Hindlimb muscle (tissue), 1 donor: Measurements from ENCODE around the gene KLHDC10. TPM values are rescaled to one million over a fixed set of nuclear protein-coding genes. Genes with fewer than 3 reads are reported as not detected.
A peak's percentile ranks its signal among the peaks of the same experiment; 100 is the strongest.
"Not testable (repeated sequence)": the region's sequence is repeated elsewhere in the genome, so short reads cannot be mapped to it uniquely, and the experiment has no call there.

Experiments used
- DNase-seq: peaks from one replicate; pipeline ENCODE4 v3.0.0-alpha.2; 2013
- polyA plus RNA-seq: library from polyadenylated mRNA; unstranded; fragments of 120-200 nt; gene quantifications from one replicate; pipeline ENCODE4 v1.2.1, GENCODE V29; 2013; ENCODE audit not compliant: insufficient read length

The KLHDC10 gene
- polyA plus RNA-seq, 1 donor = 43.9 TPM

DNA sequence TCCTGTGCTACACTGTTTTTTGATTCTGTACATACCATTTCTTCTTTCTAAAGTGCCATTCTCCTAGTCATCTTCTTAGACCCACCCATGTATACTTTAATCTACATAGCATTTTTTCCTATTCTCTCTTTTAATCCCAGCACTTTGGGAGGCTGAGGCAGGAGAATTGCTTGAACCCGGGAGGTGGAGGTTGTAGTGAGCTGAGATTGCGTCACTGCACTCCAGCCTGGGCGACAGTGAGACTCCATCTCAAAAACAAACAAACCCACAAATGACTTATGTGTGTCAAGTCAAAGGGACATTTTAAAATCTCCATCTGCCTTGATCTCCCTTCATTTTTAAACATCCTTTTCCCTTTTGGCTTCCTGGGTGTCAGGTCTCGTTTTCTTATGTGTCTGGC lies 13.2 kb downstream of the KLHDC10 start:
- not testable (repeated sequence) for DNase-seq

DNA sequence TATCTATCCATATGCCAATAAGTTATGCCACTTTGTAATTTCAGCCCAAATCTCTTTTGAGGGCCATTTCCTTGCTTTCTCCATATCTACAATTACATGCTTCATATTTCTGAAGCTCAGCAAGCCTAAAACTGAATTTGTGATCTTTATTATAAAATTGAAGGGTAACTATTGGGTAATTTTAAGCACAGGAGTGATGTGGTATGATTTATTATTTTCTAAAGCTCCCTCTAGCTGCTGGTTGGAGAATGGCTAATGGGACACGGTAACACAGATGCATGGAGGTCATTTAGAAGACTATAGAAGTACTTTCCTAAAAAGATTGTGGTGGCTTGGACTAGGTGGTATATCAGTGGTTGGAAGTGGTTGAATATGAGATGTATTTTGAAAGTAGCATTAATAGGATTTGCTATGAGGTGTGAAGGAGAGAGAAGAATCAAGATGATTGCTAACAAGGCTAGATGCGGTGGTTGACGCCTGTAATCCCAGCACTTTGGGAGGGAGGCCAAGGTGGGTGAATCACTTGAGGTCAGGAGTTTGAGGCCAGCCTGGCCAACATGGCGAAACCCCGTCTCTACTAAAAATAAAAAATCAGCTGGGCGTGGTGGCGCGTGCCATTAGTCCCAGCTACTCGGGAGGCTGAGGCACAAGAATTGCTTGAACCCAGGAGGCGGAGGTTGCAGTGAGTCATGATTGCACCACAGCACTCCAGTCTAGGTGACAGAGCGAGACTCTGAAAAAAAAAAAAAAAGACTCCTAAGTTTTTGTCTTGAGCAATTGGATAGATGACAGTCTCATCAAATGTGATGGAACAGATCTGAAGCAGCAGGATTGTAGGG lies 13.9 kb downstream of the KLHDC10 start:
- no peak for DNase-seq

DNA sequence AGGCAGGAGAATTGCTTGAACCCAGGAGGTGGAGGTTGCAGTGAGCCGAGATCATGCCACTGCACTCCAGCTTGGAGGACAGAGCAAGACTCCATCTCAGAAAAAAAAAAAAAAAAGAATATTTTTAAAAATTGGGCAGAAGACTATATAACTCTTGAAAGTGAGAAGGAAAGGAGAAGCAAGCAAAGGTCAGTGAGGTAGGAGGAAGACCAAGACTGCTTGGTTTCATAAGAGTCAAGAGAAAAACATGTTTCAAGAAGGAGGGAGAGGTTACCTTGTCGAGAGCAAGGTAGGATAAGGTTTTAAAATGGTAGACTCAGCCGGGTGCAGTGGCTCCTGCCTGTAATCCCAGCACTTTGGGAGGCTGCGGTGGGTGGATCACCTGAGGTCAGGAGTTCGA lies 14.9 kb downstream of the KLHDC10 start:
- not testable (repeated sequence) for DNase-seq

DNA sequence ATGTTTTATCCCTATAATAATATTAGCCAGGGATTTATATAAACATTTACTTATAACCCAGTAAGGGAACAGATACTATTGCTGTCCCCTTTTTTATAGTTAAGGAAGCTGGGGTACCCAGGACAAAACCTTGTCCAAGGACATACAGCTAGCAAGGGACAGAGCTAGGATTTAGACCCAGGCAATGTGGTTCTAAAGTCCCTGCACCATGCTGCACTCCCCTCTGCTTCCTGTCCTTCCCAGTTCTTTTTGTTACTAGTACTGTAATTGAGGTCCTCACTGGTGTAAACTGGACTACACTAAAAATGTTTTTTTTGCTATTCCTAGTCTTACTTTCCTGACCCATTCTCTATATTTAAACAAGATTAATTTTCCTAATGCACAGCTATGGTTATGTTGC lies 16.6 kb downstream of the KLHDC10 start:
- no peak for DNase-seq

DNA sequence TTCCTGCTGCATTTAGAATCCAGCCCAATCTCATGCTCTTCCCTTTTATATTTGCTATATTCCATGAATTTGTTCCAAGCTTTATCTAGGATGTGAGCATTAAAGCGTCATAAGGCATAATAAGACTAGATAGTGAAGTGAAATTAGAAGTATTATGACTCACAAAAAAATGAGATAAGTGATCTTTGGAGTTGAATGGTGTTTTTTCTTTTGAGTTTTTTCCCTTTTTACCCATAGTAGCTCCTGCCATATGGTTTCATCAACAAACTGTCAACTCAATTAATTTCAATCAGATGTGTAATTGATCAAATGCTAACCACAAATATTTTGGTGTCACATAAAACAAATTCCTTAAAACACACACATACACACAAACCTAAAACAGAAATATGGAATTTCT lies 17.0 kb downstream of the KLHDC10 start:
- no peak for DNase-seq

DNA sequence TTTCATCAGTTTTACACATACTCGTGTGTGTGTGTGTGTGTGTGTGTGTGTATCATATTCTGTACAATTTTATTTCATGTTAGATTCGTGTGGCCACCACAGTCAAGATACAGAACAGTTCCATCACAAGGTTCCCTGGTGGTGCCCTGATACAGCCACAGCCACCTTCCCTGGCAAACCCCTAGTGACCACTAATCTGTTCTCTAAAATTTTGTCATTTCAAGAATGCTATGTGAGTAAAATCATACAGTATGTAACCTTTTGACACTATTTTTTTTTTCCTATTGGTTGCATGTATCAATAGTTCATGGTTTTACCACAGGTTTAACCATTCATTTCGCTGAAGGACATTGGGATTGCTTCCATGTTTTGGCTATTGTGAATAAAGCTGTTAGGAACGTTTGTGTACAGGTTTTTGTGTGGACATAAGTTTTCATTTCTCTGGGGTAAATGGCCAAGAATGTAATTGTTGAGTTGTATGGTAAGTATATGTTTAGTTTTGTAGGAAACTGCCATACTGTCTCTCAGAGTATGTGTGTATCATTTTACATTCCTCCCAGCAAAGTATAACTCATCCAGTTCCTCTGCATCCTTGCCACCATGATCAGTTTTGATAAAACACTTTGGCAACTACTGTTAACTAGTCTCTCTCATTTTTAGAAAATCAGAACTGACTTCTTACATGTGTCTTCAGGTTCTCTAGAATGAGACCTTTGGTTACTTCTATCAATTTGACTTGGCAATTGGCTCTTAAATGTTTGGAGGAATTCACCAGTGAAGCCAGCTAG lies 20.6 kb downstream of the KLHDC10 start:
- no peak for DNase-seq

DNA sequence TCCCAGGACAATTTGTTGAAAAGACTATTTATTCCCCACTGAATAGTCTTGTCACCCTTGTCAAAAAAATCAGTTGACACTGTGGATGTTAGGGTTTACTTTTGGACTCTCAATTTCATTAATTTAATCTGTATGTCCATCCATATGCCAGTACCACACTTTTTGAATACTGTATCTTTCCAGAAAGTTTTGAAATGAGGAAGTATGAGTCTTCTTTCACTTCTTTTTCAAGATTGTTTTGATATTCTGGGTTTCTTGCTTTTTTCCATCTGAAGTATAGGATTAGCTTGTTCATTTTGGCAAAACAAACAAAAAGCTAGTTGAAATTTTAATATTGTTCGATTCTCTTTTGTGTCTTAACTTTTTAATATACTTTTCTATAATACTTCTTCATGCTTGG lies 21.7 kb downstream of the KLHDC10 start:
- no peak for DNase-seq

DNA sequence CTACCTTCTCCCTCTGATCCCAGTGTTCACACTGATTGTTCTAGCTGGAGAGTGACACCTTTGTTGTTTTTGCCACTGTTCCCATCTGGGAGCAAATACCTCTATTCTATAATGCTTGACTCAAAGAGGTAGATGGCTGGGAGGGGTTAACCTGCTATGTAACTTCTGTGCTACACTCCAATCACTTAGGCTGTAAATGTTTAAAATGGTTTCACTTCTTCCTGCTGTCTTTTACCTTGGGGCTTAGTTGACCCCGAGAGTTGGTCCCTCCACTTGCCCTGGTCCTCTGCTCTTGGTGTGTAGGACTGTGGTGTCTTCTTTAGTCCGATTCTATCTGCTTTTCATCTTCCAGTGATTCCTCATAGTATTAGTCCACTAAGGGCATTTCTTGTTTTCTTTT lies 22.3 kb downstream of the KLHDC10 start:
- no peak for DNase-seq

DNA sequence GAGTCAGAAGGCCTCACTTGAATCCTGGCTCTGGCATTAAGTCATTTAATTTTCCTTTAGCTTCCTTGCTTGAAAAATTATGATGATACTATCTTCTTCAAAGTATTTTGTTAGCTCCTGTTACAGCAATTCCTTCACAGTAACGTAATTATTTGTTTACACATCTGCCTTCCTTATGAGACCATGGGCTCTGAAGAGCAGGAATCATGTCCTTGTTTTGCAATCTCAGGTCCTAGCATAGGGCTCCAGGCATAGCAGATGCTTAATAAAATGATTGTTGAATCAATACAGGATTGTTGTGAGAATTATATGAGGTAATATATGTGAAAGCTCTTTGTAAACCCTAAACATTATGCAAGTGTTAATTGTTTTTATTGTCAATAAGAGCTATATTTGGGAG lies 25.5 kb downstream of the KLHDC10 start:
- no peak for DNase-seq

DNA sequence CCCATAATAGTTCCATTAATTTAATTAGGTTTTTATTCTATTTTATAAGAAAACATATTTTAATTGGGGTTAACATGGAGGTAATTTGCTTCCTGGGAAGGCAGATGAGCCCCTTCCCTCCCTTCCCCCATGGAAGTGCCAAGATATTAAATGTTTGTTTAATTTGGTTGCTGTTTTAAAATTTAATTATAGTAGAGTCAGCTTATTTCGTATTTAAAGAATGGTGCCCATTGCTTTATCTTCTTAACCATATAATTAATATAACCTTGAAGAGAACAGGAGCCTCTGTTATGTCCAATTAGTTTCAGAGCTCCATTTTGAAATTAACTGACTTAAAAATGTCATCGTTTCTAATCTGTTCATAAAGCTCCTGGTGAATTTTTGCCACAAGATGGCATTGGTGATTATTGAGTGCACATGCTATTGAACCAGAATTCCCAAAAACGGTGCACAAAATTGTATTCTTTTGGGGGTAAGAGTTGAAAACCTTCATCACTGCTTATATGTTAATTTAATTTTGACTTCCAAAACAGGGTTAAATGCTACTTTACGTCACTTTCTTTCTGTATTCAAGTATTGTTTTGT lies 26.0 kb downstream of the KLHDC10 start:
- peak; percentile 38 for DNase-seq

DNA sequence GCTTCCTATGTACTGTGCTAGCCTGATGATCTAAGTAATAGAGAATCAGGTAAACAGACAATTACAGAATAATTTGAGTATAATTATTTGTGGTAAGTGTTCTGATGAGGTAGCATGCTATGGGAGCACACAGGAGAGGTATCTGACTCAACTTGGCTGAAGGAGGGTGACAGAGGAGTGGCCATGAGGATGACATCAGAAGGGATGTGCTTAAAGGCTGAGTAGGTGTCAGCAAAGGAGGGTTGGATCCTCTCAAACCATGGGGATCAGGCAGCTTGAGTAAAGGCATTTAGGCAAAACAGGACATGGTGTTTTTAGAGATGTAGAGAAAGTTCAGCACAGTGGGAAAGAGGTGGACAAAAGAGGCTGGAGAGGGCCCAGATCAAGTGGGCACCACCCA lies 29.0 kb downstream of the KLHDC10 start:
- DNase-seq = no peak

DNA sequence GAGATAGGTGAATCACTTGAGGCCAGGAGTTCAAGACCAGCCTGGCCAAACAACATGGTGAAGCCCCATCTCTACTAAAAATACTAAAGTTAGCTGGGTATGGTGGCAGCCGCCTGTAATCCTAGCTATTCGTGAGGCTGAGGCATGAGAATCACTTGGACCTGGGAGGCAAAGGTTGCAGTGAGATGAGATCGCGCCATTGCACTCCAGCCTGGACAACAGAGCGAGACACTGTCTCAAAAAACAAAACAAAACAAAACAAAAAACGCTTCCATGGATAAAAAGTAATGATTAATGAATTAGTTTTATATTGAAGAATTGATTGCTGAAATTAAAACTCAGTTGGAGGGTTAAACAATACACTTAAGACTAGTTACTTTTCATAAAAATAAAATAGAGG lies 32.3 kb downstream of the KLHDC10 start:
- no peak for DNase-seq

DNA sequence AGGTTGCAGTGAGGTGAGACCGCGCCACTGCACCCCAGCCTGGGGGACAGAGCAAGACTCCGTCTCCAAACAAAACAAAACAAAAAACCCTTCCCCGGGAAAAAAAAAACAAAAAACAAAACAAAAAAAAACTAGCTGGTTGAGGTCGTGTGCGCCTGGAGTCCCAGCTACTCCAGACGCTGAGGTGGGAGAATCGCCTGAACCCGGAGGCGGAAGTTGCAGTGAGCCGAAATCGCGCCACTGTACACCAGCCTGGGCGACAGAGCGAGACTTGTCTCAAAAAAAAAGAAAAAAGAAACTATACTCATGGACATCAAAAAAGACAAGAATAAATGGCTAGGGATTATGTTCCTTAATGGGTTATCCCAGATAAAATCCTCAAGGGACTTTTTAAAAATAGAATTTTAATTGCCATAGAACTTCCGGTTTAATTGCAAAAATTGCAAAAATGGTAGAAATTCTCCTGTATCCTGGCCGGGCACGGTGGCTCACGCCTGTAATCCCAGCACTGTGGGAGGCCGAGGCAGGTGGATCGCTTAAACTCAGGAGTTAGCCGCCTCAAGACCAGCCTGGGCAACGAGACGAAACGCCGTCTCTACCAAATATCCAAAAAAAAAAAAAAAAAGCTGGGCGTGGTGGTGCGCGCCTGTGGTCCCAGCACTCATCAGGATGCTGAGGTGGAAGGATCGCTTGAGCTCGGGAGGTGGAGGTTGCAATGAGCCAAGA lies 37.8 kb downstream of the KLHDC10 start:
- no peak for DNase-seq

DNA sequence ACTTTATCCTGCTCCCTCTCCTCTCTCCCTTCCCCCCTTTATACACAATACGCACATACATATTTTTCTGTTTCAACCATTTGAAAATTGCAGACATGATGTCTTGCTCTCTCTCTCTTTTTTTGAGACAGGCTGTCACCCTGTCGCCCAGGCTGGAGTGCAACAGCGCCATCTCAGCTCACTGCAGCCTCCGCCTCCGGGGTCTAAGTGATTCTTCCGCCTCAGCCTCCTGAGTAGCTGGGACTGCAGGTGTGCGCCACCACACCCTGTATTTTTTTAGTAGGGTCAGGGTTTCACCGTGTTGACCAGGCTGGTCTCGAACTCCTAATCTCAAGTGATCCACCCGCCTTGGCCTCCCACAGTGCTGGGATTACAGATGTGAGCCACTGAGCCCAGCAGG lies 38.5 kb downstream of the KLHDC10 start:
- no peak for DNase-seq

DNA sequence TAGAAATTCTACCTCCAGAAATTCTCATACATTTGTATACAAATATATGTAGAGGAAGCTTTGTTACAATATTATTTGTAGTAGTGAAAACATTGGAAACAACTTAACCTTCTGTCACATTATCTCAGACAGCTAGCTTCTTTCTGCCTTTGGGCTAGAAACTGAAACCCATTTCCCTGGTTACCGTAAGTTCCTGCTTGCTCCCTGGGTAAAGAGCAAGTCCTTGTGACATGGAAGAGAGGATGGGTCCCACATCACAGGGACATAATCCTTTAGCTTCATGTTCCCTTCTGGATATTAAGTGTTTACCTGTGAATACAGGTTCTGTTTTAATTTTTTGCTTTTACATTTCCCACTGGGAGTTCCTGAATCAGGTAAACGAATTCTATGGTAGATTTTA lies 41.8 kb downstream of the KLHDC10 start:
- no peak for DNase-seq

DNA sequence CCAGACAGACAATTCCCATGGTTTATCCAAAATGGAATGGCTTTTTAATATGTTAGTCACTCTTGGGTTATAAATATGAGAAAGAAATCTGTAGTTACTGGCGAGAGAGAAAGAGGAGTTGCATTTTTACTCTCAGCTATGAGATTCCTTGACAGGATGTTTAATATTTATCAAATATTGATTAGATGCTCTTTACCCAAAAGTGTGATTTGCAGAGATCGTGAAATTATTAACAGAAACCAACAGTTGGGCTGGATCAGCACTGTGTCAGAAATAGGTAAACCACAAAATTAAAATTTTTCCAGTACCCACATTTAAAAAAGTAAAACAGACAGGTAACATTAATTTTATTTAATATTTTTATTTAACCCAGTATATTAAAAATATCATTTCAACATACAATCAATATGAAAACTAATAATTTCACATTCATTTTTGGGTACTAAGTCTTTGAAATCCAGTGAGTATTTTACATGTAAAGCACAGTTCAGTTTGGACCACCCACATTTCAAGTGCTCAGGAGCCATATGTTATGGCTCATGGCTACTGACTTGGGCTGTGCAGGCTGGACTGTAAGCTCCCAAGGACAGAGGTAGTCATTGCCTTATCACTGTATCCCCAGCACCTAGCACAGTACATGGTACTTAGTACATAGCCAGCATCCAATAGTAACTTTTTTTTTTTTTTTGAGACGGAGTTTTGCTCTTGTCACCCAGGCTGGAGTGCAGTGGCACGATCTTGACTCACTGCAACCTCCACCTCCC lies 42.5 kb downstream of the KLHDC10 start:
- no peak for DNase-seq

DNA sequence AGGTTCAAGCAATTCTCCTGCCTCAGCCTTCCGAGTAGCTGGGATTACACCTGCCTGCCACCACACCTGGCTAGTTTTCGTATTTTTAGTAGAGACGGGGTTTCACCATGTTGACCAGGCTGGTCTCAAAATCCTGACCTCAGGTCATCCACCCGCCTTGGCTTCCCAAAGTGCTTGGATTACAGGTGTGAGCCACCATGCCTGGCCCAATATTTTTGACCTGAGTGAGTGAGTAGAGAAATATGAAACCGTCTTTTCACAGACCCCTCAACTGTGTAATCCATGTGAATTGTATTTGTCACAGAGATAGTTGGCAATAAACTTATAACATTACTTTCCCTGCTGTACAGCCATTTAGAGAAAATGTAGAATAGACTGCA lies 43.1 kb downstream of the KLHDC10 start:
- DNase-seq = not testable (repeated sequence)

DNA sequence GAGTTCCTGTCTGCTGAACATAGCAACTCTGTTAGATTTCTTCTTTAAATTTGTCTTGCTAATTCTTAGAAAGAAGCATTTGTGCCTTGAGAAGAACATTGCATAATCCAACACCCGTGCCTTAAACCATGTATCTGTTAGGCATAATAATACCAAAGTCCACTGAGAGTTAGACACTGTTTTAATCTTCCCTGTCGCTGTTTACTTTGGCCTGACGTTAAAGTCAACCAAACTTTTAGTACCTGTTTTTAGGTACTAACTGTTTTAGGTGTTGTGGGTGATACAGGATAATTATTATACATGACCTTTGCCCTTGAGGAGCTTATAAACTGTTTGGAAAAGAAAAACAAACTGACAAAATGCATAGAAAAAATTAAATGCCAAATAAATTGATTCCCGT lies 43.6 kb downstream of the KLHDC10 start:
- DNase-seq = no peak

DNA sequence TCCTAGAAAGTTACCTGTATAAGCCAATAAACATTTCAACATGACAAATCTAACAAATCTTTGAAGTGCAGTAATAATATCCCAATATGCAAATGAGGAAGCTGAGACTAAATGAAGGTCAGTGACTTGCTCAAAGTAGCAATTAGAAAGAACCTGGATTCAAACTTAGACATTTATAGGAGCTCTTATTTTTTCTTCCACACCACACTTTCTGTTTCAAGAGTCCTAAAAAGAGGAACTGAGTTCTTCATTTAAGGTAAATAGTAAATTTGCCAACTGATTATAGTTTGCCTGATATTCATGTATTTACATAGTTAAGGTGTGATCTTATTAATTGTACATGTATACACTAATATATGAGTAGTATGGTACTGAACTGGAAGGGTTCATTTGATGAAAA lies 44.0 kb downstream of the KLHDC10 start:
- no peak for DNase-seq

DNA sequence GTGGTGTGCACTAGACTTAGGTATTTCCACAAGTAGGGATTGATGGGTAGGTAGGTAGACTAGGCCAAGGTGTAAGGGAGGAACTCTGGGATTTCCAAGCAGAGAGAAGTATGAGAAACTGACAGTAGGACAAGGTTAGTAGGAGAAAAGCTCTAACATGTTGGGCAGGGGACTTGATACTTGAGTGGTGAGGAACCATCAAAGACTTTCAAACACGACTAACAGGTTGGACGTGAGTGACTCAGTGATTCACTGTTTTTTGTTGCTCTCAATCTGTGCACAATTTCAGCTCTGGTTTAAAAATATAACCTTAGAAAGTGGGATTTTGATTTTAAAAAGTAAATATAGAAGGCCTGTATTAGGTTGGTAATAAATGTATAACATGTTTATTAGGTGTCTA lies 44.4 kb downstream of the KLHDC10 start:
- no peak for DNase-seq

DNA sequence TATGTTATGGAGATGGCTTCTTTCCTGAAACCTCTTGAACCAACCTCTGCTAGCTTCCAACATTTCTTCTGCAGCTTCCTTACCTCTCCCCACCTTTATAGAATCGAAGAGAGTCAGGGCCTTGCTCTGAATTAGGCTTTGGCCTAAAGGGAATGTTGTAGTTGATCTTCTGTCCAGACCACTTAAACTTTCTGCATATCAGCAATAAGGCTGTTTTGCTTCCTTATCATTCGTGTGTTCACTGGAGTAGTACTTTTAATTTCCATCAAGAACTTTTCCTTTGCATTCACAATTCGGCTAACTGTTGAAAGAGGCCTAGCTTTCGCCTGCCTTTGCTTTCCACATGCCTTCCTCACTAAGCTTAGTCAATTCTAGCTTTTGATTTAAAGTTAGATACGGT lies 48.0 kb downstream of the KLHDC10 start:
- no peak for DNase-seq

DNA sequence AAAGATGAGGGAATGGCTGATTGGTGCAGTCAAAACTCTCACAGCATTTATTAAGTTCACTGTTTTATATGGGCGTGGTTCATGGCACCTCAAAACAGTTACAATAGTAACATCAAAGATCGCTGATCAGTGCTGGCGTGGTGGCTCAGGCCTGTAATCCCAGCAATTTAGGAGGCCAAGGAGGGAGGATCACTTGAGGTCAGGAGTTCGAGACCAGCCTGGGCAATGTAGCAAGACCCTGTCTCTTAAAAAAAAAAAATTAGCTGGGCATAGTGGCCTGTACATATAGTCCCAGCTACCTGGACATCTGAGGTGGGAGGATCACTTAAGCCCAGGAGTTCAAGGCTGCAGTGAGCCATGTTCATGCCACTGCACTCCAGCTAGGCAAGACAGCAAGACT lies 48.5 kb downstream of the KLHDC10 start:
- DNase-seq = no peak
